SK-N-SH treated with all-trans-retinoic acid at 6 μM for 48 hours (cell line): Measurements from ENCODE around the gene CNTNAP2.

Source experiments
- ATAC-seq: fragments of 200-7000 bp; cut with Tn5 transposase; 3 replicates; pipeline ENCODE4 v1.9.1; 2020; ENCODE audit warnings: mild to moderate bottlenecking, moderate library complexity
- ARNTL ChIP-seq: fragments of 450-650 bp; formaldehyde crosslinking; IDR thresholded peaks from 2 replicates; pipeline ENCODE4 v1.5.0; 2020; ENCODE audit warnings: low read depth, mild to moderate bottlenecking, moderate library complexity, borderline replicate concordance
- BACH2 ChIP-seq: fragments of 250-450 bp; sonication (Bioruptor Pico); IDR thresholded peaks from 2 replicates; pipeline ENCODE4 v1.9.0; 2021; ENCODE audit warnings: mild to moderate bottlenecking, borderline replicate concordance
- CSDC2 ChIP-seq: fragments of 250-450 bp; sonication (Bioruptor Pico); IDR thresholded peaks from 2 replicates; pipeline ENCODE4 v1.5.0; 2020; ENCODE audit warnings: mild to moderate bottlenecking, moderate library complexity
- ESRRG ChIP-seq: fragments of 250-450 bp; sonication (Bioruptor Pico); IDR thresholded peaks from 2 replicates; pipeline ENCODE4 v1.6.1; 2021; ENCODE audit warnings: mild to moderate bottlenecking
- GLIS3 ChIP-seq: fragments of 250-450 bp; sonication (Bioruptor Pico); IDR thresholded peaks from 2 replicates; pipeline ENCODE4 v1.5.0; 2020; ENCODE audit warnings: mild to moderate bottlenecking, moderate library complexity
- ISL1 ChIP-seq: fragments of 250-450 bp; sonication (Bioruptor Pico); IDR thresholded peaks from 2 replicates; pipeline ENCODE4 v2.1.2; 2022; ENCODE audit warnings: mild to moderate bottlenecking, moderate library complexity
- OSR1 ChIP-seq: fragments of 250-450 bp; sonication (Bioruptor Pico); IDR thresholded peaks from 2 replicates; pipeline ENCODE4 v1.8.0; 2022; ENCODE audit warnings: moderate library complexity, mild to moderate bottlenecking, inconsistent platforms
- PPARA ChIP-seq: fragments of 250-450 bp; sonication (Bioruptor Pico); IDR thresholded peaks from 2 replicates; pipeline ENCODE4 v1.5.0; 2020; ENCODE audit warnings: mild to moderate bottlenecking, borderline replicate concordance
- RARB ChIP-seq: fragments of 250-450 bp; sonication (Bioruptor Pico); IDR thresholded peaks from 2 replicates; pipeline ENCODE4 v1.8.0; 2021; ENCODE audit warnings: mild to moderate bottlenecking, moderate library complexity
- SNAI2 ChIP-seq: fragments of 250-450 bp; sonication (Bioruptor Pico); IDR thresholded peaks from 2 replicates; pipeline ENCODE4 v1.5.0; 2020; ENCODE audit warnings: mild to moderate bottlenecking, moderate library complexity
- TCF4 ChIP-seq: fragments of 250-450 bp; sonication (Bioruptor Pico); IDR thresholded peaks from 2 replicates; pipeline ENCODE4 v1.8.0; 2021; ENCODE audit warnings: mild to moderate bottlenecking, moderate library complexity, borderline replicate concordance
- TOX ChIP-seq: fragments of 250-450 bp; sonication (Bioruptor Pico); IDR thresholded peaks from 2 replicates; pipeline ENCODE4 v1.8.0; 2021; ENCODE audit warnings: mild to moderate bottlenecking, moderate library complexity, borderline replicate concordance
- TSHZ2 ChIP-seq: fragments of 250-450 bp; sonication (Bioruptor Pico); IDR thresholded peaks from 2 replicates; pipeline ENCODE4 v1.5.0; 2020; ENCODE audit warnings: mild to moderate bottlenecking, moderate library complexity
- ZC3H10 ChIP-seq: fragments of 250-450 bp; sonication (Bioruptor Pico); IDR thresholded peaks from 2 replicates; pipeline ENCODE4 v1.5.1; 2021; ENCODE audit warnings: mild to moderate bottlenecking, moderate library complexity
- ZFP3 ChIP-seq: fragments of 250-450 bp; sonication (Bioruptor Pico); IDR thresholded peaks from 2 replicates; pipeline ENCODE4 v1.5.0; 2020; ENCODE audit warnings: mild to moderate bottlenecking, moderate library complexity
- ZFP30 ChIP-seq: fragments of 450-650 bp; formaldehyde crosslinking; IDR thresholded peaks from 2 replicates; pipeline ENCODE4 v1.5.0; 2022; ENCODE audit warnings: mild to moderate bottlenecking, moderate library complexity
- ZNF565 ChIP-seq: fragments of 450-650 bp; formaldehyde crosslinking; conservative IDR thresholded peaks from 2 replicates; pipeline ENCODE4 v1.5.0; 2020; ENCODE audit warnings: low read depth, mild to moderate bottlenecking, moderate library complexity
- ZNF70 ChIP-seq: fragments of 450-650 bp; formaldehyde crosslinking; IDR thresholded peaks from 2 replicates; pipeline ENCODE4 v1.5.0; 2020; ENCODE audit warnings: mild to moderate bottlenecking, moderate library complexity
- ZNF8 ChIP-seq: fragments of 450-650 bp; formaldehyde crosslinking; IDR thresholded peaks from 2 replicates; pipeline ENCODE4 v1.5.0; 2020; ENCODE audit warnings: mild to moderate bottlenecking, moderate library complexity
- TF ChIP-seq, protein P1 (sequence below): fragments of 250-450 bp; sonication (Bioruptor Pico); IDR thresholded peaks from 2 replicates; pipeline ENCODE4 v1.8.0; 2020; ENCODE audit warnings: mild to moderate bottlenecking, moderate library complexity, borderline replicate concordance
- TF ChIP-seq, protein P2 (sequence below): fragments of 250-450 bp; sonication (Bioruptor Pico); IDR thresholded peaks from 2 replicates; pipeline ENCODE4 v1.5.1; 2021; ENCODE audit warnings: mild to moderate bottlenecking, moderate library complexity

The CNTNAP2 gene

DNA sequence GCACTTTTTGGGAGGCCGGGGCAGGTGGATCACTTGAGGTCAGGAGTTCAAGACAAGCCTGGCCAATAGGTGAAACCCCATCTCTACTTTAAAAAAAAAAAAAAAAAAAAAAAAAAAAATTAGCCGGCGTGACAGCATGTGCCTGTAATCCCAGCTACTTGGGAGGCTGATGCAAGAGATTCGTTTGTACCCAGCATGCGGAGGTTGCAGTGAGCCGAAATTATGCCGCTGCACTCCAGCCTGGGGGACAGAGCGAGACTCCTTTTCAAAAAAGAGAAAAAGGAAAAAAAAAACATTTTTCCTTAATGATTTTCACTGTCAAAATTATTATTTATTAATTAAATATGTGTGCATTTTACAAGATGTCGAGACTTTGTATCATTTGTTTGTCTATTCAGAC lies 253.6 kb downstream of the CNTNAP2 start:
- TF ChIP-seq OSR1 (CRISPR knock-in tag) (no peak), ZC3H10 (CRISPR knock-in tag) (no peak), ZNF565 (CRISPR knock-in tag) (no peak), ISL1 (CRISPR knock-in tag) (no peak), ZFP3 (CRISPR knock-in tag) (no peak), SNAI2 (CRISPR knock-in tag) (no peak), GLIS3 (CRISPR knock-in tag) (no peak), TCF4 (CRISPR knock-in tag) (no peak)
- TF ChIP-seq, protein P1, sequence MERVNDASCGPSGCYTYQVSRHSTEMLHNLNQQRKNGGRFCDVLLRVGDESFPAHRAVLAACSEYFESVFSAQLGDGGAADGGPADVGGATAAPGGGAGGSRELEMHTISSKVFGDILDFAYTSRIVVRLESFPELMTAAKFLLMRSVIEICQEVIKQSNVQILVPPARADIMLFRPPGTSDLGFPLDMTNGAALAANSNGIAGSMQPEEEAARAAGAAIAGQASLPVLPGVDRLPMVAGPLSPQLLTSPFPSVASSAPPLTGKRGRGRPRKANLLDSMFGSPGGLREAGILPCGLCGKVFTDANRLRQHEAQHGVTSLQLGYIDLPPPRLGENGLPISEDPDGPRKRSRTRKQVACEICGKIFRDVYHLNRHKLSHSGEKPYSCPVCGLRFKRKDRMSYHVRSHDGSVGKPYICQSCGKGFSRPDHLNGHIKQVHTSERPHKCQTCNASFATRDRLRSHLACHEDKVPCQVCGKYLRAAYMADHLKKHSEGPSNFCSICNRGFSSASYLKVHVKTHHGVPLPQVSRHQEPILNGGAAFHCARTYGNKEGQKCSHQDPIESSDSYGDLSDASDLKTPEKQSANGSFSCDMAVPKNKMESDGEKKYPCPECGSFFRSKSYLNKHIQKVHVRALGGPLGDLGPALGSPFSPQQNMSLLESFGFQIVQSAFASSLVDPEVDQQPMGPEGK (CRISPR knock-in tag): no peak
- no peak for ATAC-seq

GRCh38 chr7:146375170-146375569 lies 258.6 kb downstream of the CNTNAP2 start:
- peak; percentile 58; the same call in 1 of the 3 replicates for ATAC-seq
- peak; percentile 60; the same call in 1 of the 2 replicates for TF ChIP-seq TSHZ2 (CRISPR knock-in tag)
- TF ChIP-seq TCF4 (CRISPR knock-in tag): peak; percentile 77
- TF ChIP-seq ZNF70: no peak

- TF ChIP-seq ZFP3 (CRISPR knock-in tag) (no peak), ZNF70 (no peak), ZNF8 (CRISPR knock-in tag) (no peak), ESRRG (CRISPR knock-in tag) (no peak), SNAI2 (CRISPR knock-in tag) (no peak), ZFP30 (no peak), RARB (CRISPR knock-in tag) (no peak), BACH2 (no peak), CSDC2 (CRISPR knock-in tag) (no peak)
- TF ChIP-seq, protein P2, sequence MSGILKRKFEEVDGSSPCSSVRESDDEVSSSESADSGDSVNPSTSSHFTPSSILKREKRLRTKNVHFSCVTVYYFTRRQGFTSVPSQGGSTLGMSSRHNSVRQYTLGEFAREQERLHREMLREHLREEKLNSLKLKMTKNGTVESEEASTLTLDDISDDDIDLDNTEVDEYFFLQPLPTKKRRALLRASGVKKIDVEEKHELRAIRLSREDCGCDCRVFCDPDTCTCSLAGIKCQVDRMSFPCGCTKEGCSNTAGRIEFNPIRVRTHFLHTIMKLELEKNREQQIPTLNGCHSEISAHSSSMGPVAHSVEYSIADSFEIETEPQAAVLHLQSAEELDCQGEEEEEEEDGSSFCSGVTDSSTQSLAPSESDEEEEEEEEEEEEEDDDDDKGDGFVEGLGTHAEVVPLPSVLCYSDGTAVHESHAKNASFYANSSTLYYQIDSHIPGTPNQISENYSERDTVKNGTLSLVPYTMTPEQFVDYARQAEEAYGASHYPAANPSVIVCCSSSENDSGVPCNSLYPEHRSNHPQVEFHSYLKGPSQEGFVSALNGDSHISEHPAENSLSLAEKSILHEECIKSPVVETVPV: no peak
- ATAC-seq: no peak
Measured at GRCh38 chr7:146378196-146378595, 261.6 kb downstream of the CNTNAP2 start.

- TF ChIP-seq ARNTL (CRISPR knock-in tag): no peak
- TF ChIP-seq, protein P2: no peak
- TF ChIP-seq CSDC2 (CRISPR knock-in tag): no peak
- no peak for TF ChIP-seq ZNF8 (CRISPR knock-in tag)
- TF ChIP-seq ZC3H10 (CRISPR knock-in tag): no peak
- ATAC-seq: no peak
Measured at GRCh38 chr7:146387140-146387539, 270.5 kb downstream of the CNTNAP2 start.

DNA sequence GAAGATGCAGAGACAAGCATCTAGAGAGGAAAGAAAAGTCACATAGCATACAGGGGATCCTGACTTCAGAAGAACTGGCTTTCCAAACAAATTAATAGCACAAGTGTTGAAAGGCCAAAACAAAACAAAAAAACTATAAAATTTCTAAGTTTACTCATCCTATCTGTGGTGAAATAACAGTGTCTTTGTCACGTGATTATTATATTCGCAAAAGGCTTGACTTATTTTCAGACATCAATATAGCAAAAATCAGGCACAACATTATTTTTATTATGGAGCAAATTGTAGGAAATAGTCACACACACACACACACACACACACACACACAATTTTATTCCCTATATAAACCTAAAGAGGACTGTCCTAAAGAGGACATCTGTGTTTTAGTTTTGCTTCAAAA lies 272.3 kb downstream of the CNTNAP2 start:
- ATAC-seq: no peak
- no peak for TF ChIP-seq PPARA
- TF ChIP-seq, protein P2: no peak
- no peak for TF ChIP-seq TSHZ2 (CRISPR knock-in tag)
- no peak for TF ChIP-seq GLIS3 (CRISPR knock-in tag)
- no peak for TF ChIP-seq TOX
- TF ChIP-seq, protein P1 (CRISPR knock-in tag): no peak
- TF ChIP-seq ZFP3 (CRISPR knock-in tag): no peak
